ENCODE measurements around the gene PXN.

- TF ChIP-seq, protein P1, sequence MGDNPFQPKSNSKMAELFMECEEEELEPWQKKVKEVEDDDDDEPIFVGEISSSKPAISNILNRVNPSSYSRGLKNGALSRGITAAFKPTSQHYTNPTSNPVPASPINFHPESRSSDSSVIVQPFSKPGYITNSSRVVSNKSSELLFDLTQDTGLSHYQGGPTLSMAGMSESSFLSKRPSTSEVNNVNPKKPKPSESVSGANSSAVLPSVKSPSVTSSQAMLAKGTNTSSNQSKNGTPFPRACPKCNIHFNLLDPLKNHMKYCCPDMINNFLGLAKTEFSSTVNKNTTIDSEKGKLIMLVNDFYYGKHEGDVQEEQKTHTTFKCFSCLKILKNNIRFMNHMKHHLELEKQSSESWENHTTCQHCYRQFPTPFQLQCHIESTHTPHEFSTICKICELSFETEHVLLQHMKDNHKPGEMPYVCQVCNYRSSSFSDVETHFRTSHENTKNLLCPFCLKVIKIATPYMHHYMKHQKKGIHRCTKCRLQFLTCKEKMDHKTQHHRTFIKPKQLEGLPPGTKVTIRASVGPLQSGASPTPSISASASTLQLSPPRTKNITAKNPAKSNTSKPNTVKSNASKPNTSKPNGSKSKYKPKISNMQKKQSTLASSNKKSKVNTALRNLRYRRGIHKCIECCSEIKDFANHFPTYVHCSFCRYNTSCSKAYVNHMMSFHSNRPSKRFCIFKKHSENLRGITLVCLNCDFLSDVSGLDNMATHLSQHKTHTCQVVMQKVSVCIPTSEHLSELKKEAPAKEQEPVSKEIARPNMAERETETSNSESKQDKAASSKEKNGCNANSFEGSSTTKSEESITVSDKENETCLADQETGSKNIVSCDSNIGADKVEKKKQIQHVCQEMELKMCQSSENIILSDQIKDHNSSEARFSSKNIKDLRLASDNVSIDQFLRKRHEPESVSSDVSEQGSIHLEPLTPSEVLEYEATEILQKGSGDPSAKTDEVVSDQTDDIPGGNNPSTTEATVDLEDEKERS (CRISPR knock-in tag; IDR thresholded peaks at IDR 0.05), result no peak
- TF ChIP-seq MED1 (CRISPR knock-in tag; IDR thresholded peaks at IDR 0.05), result no peak
- TF ChIP-seq, protein P2, sequence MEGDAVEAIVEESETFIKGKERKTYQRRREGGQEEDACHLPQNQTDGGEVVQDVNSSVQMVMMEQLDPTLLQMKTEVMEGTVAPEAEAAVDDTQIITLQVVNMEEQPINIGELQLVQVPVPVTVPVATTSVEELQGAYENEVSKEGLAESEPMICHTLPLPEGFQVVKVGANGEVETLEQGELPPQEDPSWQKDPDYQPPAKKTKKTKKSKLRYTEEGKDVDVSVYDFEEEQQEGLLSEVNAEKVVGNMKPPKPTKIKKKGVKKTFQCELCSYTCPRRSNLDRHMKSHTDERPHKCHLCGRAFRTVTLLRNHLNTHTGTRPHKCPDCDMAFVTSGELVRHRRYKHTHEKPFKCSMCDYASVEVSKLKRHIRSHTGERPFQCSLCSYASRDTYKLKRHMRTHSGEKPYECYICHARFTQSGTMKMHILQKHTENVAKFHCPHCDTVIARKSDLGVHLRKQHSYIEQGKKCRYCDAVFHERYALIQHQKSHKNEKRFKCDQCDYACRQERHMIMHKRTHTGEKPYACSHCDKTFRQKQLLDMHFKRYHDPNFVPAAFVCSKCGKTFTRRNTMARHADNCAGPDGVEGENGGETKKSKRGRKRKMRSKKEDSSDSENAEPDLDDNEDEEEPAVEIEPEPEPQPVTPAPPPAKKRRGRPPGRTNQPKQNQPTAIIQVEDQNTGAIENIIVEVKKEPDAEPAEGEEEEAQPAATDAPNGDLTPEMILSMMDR (CRISPR knock-in tag; IDR thresholded peaks at IDR 0.05), result no peak
- no peak for TF ChIP-seq NFYB (CRISPR knock-in tag; IDR thresholded peaks at IDR 0.05)
- TF ChIP-seq REXO4 (CRISPR knock-in tag; IDR thresholded peaks at IDR 0.05; ENCODE audit: borderline replicate concordance), result no peak
- TF ChIP-seq ZNF639 (CRISPR knock-in tag; conservative IDR thresholded peaks at IDR 0.05), result no peak
- TF ChIP-seq, protein P3, sequence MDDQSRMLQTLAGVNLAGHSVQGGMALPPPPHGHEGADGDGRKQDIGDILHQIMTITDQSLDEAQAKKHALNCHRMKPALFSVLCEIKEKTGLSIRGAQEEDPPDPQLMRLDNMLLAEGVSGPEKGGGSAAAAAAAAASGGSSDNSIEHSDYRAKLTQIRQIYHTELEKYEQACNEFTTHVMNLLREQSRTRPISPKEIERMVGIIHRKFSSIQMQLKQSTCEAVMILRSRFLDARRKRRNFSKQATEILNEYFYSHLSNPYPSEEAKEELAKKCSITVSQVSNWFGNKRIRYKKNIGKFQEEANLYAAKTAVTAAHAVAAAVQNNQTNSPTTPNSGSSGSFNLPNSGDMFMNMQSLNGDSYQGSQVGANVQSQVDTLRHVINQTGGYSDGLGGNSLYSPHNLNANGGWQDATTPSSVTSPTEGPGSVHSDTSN (CRISPR knock-in tag; IDR thresholded peaks at IDR 0.05; ENCODE audit: borderline replicate concordance), result no peak
- TF ChIP-seq RBM39 (IDR thresholded peaks at IDR 0.05; ENCODE audit: low read depth, low read length, poor library complexity, severe bottlenecking), result no peak
Measured at GRCh38 chr12:120204171-120204570, 61.4 kb downstream of the PXN start.

Measured in HepG2 (cell line).